ENCODE data around the gene ARHGEF4.

DNA sequence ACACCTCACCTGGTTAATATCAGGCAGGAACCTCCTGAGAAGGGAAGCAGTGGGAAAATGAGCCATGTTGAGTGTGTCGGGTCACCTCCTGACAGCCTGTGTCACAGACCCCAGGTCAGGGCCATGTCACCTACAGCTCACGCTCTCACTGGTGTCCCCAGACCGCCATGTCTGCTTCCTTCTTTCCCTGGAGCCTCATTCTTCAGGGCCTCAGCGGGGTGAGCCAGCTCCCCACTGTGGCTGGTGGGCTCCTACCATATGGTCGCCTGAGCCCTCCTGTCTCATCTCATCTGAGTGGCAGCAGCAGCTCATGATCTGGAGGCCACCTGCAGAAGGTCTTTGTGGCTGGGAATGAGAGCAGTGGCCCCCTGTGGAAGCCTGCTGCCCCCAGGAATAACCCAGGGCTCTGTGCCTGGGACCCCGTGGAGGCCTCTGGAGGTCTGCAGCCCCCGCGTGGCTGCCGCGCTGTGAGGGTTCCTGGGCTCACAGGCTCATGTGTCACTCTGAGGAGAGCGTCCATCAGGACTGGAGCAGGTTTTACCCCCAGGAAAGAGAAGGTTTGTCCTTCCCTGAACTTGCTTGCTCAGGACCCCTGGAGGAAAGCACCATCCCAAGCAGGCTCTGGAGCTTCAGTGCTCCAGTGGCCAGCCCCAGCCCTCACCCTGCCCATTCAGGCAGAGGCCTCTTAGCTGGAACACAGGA, 200.1 kb downstream of the ARHGEF4 start:
- TF ChIP-seq, protein P1, sequence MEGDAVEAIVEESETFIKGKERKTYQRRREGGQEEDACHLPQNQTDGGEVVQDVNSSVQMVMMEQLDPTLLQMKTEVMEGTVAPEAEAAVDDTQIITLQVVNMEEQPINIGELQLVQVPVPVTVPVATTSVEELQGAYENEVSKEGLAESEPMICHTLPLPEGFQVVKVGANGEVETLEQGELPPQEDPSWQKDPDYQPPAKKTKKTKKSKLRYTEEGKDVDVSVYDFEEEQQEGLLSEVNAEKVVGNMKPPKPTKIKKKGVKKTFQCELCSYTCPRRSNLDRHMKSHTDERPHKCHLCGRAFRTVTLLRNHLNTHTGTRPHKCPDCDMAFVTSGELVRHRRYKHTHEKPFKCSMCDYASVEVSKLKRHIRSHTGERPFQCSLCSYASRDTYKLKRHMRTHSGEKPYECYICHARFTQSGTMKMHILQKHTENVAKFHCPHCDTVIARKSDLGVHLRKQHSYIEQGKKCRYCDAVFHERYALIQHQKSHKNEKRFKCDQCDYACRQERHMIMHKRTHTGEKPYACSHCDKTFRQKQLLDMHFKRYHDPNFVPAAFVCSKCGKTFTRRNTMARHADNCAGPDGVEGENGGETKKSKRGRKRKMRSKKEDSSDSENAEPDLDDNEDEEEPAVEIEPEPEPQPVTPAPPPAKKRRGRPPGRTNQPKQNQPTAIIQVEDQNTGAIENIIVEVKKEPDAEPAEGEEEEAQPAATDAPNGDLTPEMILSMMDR (IDR thresholded peaks at IDR 0.05; ENCODE audit: low read length), result no peak
- TF ChIP-seq EZH2phosphoT487 (IDR thresholded peaks at IDR 0.05; ENCODE audit: low read length), result no peak
- TF ChIP-seq EZH2 (optimal IDR thresholded peaks at IDR 0.05; ENCODE audit: low read depth, low read length), result no peak
